ENCODE data around the gene ZC2HC1C.
A peak's percentile ranks its signal among the peaks of the same experiment; 100 is the strongest.
"Not testable (repeated sequence)": the region's sequence is repeated elsewhere in the genome, so short reads cannot be mapped to it uniquely, and the experiment has no call there.

ZC2HC1C gene

GRCh38 chr14:75121552-75121951, 52.1 kb downstream of the ZC2HC1C start:
- H3K36me3 ChIP-seq (ENCODE audit: control insufficient read depth, insufficient read depth, low read length) = peaks cover 47% of the 10 kb centered on the region
- H3K27me3 ChIP-seq (ENCODE audit: control insufficient read depth, insufficient read depth, low read length) = no peaks in the 10 kb centered on the region
- H3K27ac ChIP-seq (ENCODE audit: low read depth, low read length) = no peak overlapping the region
- H3K4me3 ChIP-seq (ENCODE audit: low read depth, low read length) = no peak overlapping the region
- no peaks in the 10 kb centered on the region for H3K9me3 ChIP-seq (ENCODE audit: control insufficient read depth, insufficient read depth, low read length)
- no peaks in the 10 kb centered on the region for H3K4me1 ChIP-seq (ENCODE audit: control insufficient read depth, insufficient read depth, low read length)
- no peak overlapping the region for H3K9ac ChIP-seq (ENCODE audit: low read depth, low read length)

GRCh38 chr14:75123991-75124390, 54.5 kb downstream of the ZC2HC1C start:
- peak overlapping the region; percentile 9 for H3K27ac ChIP-seq (ENCODE audit: low read depth, low read length)

GRCh38 chr14:75125617-75126016, 56.2 kb downstream of the ZC2HC1C start:
- Histone ChIP-seq H3K36me3 (ENCODE audit: control insufficient read depth, insufficient read depth, low read length) (peaks cover 9% of the 10 kb centered on the region), H3K9ac (ENCODE audit: low read depth, low read length) (no peak overlapping the region), H3K4me3 (ENCODE audit: low read depth, low read length) (peak overlapping the region; percentile 91), H3K27ac (ENCODE audit: low read depth, low read length) (no peak overlapping the region), H3K9me3 (ENCODE audit: control insufficient read depth, insufficient read depth, low read length) (no peaks in the 10 kb centered on the region), H3K27me3 (ENCODE audit: control insufficient read depth, insufficient read depth, low read length) (no peaks in the 10 kb centered on the region), H3K4me1 (ENCODE audit: control insufficient read depth, insufficient read depth, low read length) (peaks cover 3% of the 10 kb centered on the region; the same call in 1 of the 2 replicates)

More at GRCh38 chr14:75123991-75124390, 54.5 kb downstream of the ZC2HC1C start:
- Histone ChIP-seq H3K9ac (ENCODE audit: low read depth, low read length) (no peak overlapping the region; the same call in 1 of the 2 replicates), H3K9me3 (ENCODE audit: control insufficient read depth, insufficient read depth, low read length) (no peaks in the 10 kb centered on the region), H3K36me3 (ENCODE audit: control insufficient read depth, insufficient read depth, low read length) (peaks cover 24% of the 10 kb centered on the region), H3K27me3 (ENCODE audit: control insufficient read depth, insufficient read depth, low read length) (no peaks in the 10 kb centered on the region), H3K4me3 (ENCODE audit: low read depth, low read length) (no peak overlapping the region), H3K4me1 (ENCODE audit: control insufficient read depth, insufficient read depth, low read length) (peaks cover 3% of the 10 kb centered on the region; the same call in 1 of the 2 replicates)

- no peaks in the 10 kb centered on the region for H3K9me3 ChIP-seq (ENCODE audit: control insufficient read depth, insufficient read depth, low read length)
- H3K4me3 ChIP-seq (ENCODE audit: low read depth, low read length) = peak overlapping the region; percentile 91
- H3K4me1 ChIP-seq (ENCODE audit: control insufficient read depth, insufficient read depth, low read length) = peaks cover 3% of the 10 kb centered on the region; the same call in 1 of the 2 replicates
These were observed 56.7 kb downstream of the ZC2HC1C start for GRCh38 chr14:75126121-75126544.

GRCh38 chr14:75126679-75127473, 57.4 kb downstream of the ZC2HC1C start, which contains the start of gene NEK9:
TSS of gene NEK9 (minus strand) at chr14:75127048. CDS start at chr14:75126921, 127 bp downstream.
- Histone ChIP-seq H3K36me3 (ENCODE audit: control insufficient read depth, insufficient read depth, low read length) (peaks cover 5% of the 10 kb centered on the region), H3K4me1 (ENCODE audit: control insufficient read depth, insufficient read depth, low read length) (peaks cover 3% of the 10 kb centered on the region; the same call in 1 of the 2 replicates), H3K27ac (ENCODE audit: low read depth, low read length) (peak within 1 kb of the TSS; percentile 93), H3K9ac (ENCODE audit: low read depth, low read length) (peak within 1 kb of the TSS; percentile 95), H3K4me3 (ENCODE audit: low read depth, low read length) (peak within 1 kb of the TSS; percentile 91), H3K9me3 (ENCODE audit: control insufficient read depth, insufficient read depth, low read length) (no peaks in the 10 kb centered on the region), H3K27me3 (ENCODE audit: control insufficient read depth, insufficient read depth, low read length) (no peaks in the 10 kb centered on the region)

More at GRCh38 chr14:75126121-75126544, 56.7 kb downstream of the ZC2HC1C start:
- Histone ChIP-seq H3K36me3 (ENCODE audit: control insufficient read depth, insufficient read depth, low read length) (peaks cover 4% of the 10 kb centered on the region; the same call in 1 of the 2 replicates), H3K27me3 (ENCODE audit: control insufficient read depth, insufficient read depth, low read length) (no peaks in the 10 kb centered on the region), H3K27ac (ENCODE audit: low read depth, low read length) (peak overlapping the region; percentile 93), H3K9ac (ENCODE audit: low read depth, low read length) (peak overlapping the region; percentile 95)

GRCh38 chr14:75127474-75127820, 58.0 kb downstream of the ZC2HC1C start:
- peak overlapping the region; percentile 95 for H3K9ac ChIP-seq (ENCODE audit: low read depth, low read length)
- H3K27ac ChIP-seq (ENCODE audit: low read depth, low read length) = peak overlapping the region; percentile 93
- not testable (repeated sequence) for H3K36me3 ChIP-seq (ENCODE audit: control insufficient read depth, insufficient read depth, low read length); H3K9me3 ChIP-seq (ENCODE audit: control insufficient read depth, insufficient read depth, low read length); H3K4me1 ChIP-seq (ENCODE audit: control insufficient read depth, insufficient read depth, low read length); H3K27me3 ChIP-seq (ENCODE audit: control insufficient read depth, insufficient read depth, low read length)
- H3K4me3 ChIP-seq (ENCODE audit: low read depth, low read length) = peak overlapping the region; percentile 91

GRCh38 chr14:75127903-75128595, 58.6 kb downstream of the ZC2HC1C start:
- Histone ChIP-seq H3K36me3 (ENCODE audit: control insufficient read depth, insufficient read depth, low read length) (peaks cover 7% of the 10 kb centered on the region), H3K9ac (ENCODE audit: low read depth, low read length) (no peak overlapping the region), H3K4me3 (ENCODE audit: low read depth, low read length) (peak overlapping the region; percentile 91), H3K27me3 (ENCODE audit: control insufficient read depth, insufficient read depth, low read length) (no peaks in the 10 kb centered on the region), H3K4me1 (ENCODE audit: control insufficient read depth, insufficient read depth, low read length) (peaks cover 3% of the 10 kb centered on the region; the same call in 1 of the 2 replicates), H3K9me3 (ENCODE audit: control insufficient read depth, insufficient read depth, low read length) (no peaks in the 10 kb centered on the region), H3K27ac (ENCODE audit: low read depth, low read length) (no peak overlapping the region)

GRCh38 chr14:75128596-75128990, 59.2 kb downstream of the ZC2HC1C start:
- Histone ChIP-seq H3K36me3 (ENCODE audit: control insufficient read depth, insufficient read depth, low read length) (peaks cover 12% of the 10 kb centered on the region), H3K9ac (ENCODE audit: low read depth, low read length) (no peak overlapping the region), H3K9me3 (ENCODE audit: control insufficient read depth, insufficient read depth, low read length) (no peaks in the 10 kb centered on the region), H3K4me3 (ENCODE audit: low read depth, low read length) (no peak overlapping the region), H3K27ac (ENCODE audit: low read depth, low read length) (no peak overlapping the region), H3K27me3 (ENCODE audit: control insufficient read depth, insufficient read depth, low read length) (no peaks in the 10 kb centered on the region), H3K4me1 (ENCODE audit: control insufficient read depth, insufficient read depth, low read length) (peaks cover 3% of the 10 kb centered on the region; the same call in 1 of the 2 replicates)
